HG03575 (cell line): Measurements from ENCODE around the gene HCN2.

Experiments
- ATAC-seq: cut with Tn5 transposase; IDR thresholded peaks from one replicate; pipeline ENCODE4 v1.9.1; 2021; ENCODE audit not compliant: unreplicated experiment, insufficient number of reproducible peaks, low FRiP score; ENCODE audit errors: extremely low read depth

Gene HCN2

GRCh38 chr19:589693-590395, at the start of gene HCN2:
TSS of gene HCN2 (plus strand) at chr19:589881. CDS start at chr19:589946, 65 bp downstream.
- no peak for ATAC-seq

GRCh38 chr19:540867-541637, 48.6 kb upstream of the HCN2 start:
- ATAC-seq = no peak

- ATAC-seq = no peak
Observed at GRCh38 chr19:541699-542098, 48.0 kb upstream of the HCN2 start.

- ATAC-seq = no peak
Observed at GRCh38 chr19:542173-542866, 47.4 kb upstream of the HCN2 start.

GRCh38 chr19:543910-544608, 45.6 kb upstream of the HCN2 start, which contains the start of gene GZMM:
TSS of gene GZMM (plus strand) at chr19:544053. CDS start at chr19:544072, 19 bp downstream.
- ATAC-seq = no peak

GRCh38 chr19:547117-547516, 42.6 kb upstream of the HCN2 start:
- no peak for ATAC-seq

- no peak for ATAC-seq
Observed at GRCh38 chr19:547836-548720, 41.6 kb upstream of the HCN2 start.

GRCh38 chr19:548886-549830, 40.5 kb upstream of the HCN2 start:
- no peak for ATAC-seq

- ATAC-seq = no peak
Observed at GRCh38 chr19:554817-555216, 34.9 kb upstream of the HCN2 start.

- ATAC-seq = no peak
Observed at GRCh38 chr19:555474-555808, 34.2 kb upstream of the HCN2 start.

- no peak for ATAC-seq
Observed at GRCh38 chr19:556611-557382, 32.9 kb upstream of the HCN2 start.

GRCh38 chr19:558770-559439, 30.8 kb upstream of the HCN2 start:
- no peak for ATAC-seq

- no peak for ATAC-seq
Observed at GRCh38 chr19:560121-560520, 29.6 kb upstream of the HCN2 start.

- no peak for ATAC-seq
Observed at GRCh38 chr19:566403-566802, 23.3 kb upstream of the HCN2 start.

- no peak for ATAC-seq
Observed at GRCh38 chr19:566844-567243, 22.8 kb upstream of the HCN2 start.

GRCh38 chr19:567296-567900, 22.3 kb upstream of the HCN2 start:
- no peak for ATAC-seq
